Naive thymus-derived CD4-positive, alpha-beta T cell (primary cell): ENCODE results near the gene SCGB1C1. TPM values are rescaled to one million over a fixed set of nuclear protein-coding genes. Genes with fewer than 3 reads are reported as not detected.
A peak's percentile ranks its signal among the peaks of the same experiment; 100 is the strongest.

Experiments used
- ATAC-seq: fragments of 150-1000 bp; cut with Tn5 transposase; 2 replicates; pipeline ENCODE4 v1.10.0; 2021; ENCODE audit warnings: mild to moderate bottlenecking, moderate library complexity
- CTCF ChIA-PET: fragments of 350-600 bp; sonication (Branson Sonifier 250); formaldehyde crosslinking; loops from one replicate; lab custom pipeline; 2021; ENCODE audit warnings: antibody characterized with exemption; lab: Charles Lee
- POLR2A ChIA-PET: fragments of 350-600 bp; sonication (Branson Sonifier 250); formaldehyde crosslinking; loops from one replicate; lab custom pipeline; 2021; ENCODE audit warnings: antibody characterized with exemption, inconsistent platforms; lab: Charles Lee
- DNase-seq, 9 donors: peaks; one replicate each; pipeline versions ENCODE4 v3.0.0 to v3.0.0-alpha.2; 2020 to 2022; ENCODE audit warnings: mixed read lengths in 1 of 9
- H3K27ac ChIP-seq: one replicate; pipeline ENCODE4 v1.7.0; 2013; ENCODE audit warnings: mild to moderate bottlenecking, low read depth, low read length, moderate library complexity
- H3K27me3 ChIP-seq, 2 donors: one replicate each; pipeline ENCODE4 v1.7.0; 2013; ENCODE audit warnings: low read length in 2 of 2, mild to moderate bottlenecking in 2 of 2, moderate library complexity in 2 of 2; ENCODE audit not compliant: control insufficient read depth in 2 of 2, insufficient read depth in 2 of 2
- H3K36me3 ChIP-seq, 3 experiments: 1 replicate in 2 of 3; 2 replicates in 1 of 3; pipeline ENCODE4 v1.7.0; 2013; ENCODE audit warnings: low read length in 3 of 3, mild to moderate bottlenecking in 3 of 3, moderate library complexity in 1 of 3; ENCODE audit not compliant: insufficient read depth in 3 of 3, control insufficient read depth in 2 of 3
- H3K4me1 ChIP-seq, 2 donors: one replicate each; pipeline ENCODE4 v1.7.0; 2013; ENCODE audit warnings: low read length in 2 of 2, mild to moderate bottlenecking in 2 of 2, moderate library complexity in 1 of 2; ENCODE audit not compliant: control insufficient read depth in 2 of 2, insufficient read depth in 2 of 2
- H3K4me3 ChIP-seq: 2 replicates; pipeline ENCODE4 v1.7.0; 2013; ENCODE audit warnings: mild to moderate bottlenecking, low read length
- H3K9me3 ChIP-seq, 3 experiments: 1 replicate in 2 of 3; 2 replicates in 1 of 3; pipeline ENCODE4 v1.7.0; 2013; ENCODE audit warnings: low read length in 3 of 3; ENCODE audit not compliant: control insufficient read depth in 2 of 3
- H3K27ac Mint-ChIP-seq, 9 donors: one replicate each; pipeline ENCODE4 v1.8.0; 2020 to 2022; ENCODE audit warnings: mixed read lengths in 9 of 9, mild to moderate bottlenecking in 8 of 9, moderate library complexity in 5 of 9, inconsistent platforms in 2 of 9
- H3K27me3 Mint-ChIP-seq, 5 donors: one replicate each; pipeline ENCODE4 v1.8.0; 2021 to 2022; ENCODE audit warnings: mixed read lengths in 5 of 5, mild to moderate bottlenecking in 1 of 5
- H3K36me3 Mint-ChIP-seq, 5 donors: one replicate each; pipeline ENCODE4 v1.8.0; 2020 to 2022; ENCODE audit warnings: mixed read lengths in 5 of 5, mild to moderate bottlenecking in 3 of 5, inconsistent platforms in 1 of 5
- H3K4me1 Mint-ChIP-seq, 7 donors: one replicate each; pipeline ENCODE4 v1.8.0; 2020 to 2022; ENCODE audit warnings: mixed read lengths in 7 of 7, mild to moderate bottlenecking in 3 of 7, inconsistent platforms in 1 of 7
- H3K4me3 Mint-ChIP-seq, 10 donors: one replicate each; pipeline ENCODE4 v1.8.0; 2020 to 2022; ENCODE audit warnings: mild to moderate bottlenecking in 10 of 10, mixed read lengths in 10 of 10, moderate library complexity in 6 of 10, inconsistent platforms in 2 of 10
- H3K9me3 Mint-ChIP-seq, 11 donors: one replicate each; pipeline ENCODE4 v1.8.0; 2020 to 2022; ENCODE audit warnings: mixed read lengths in 11 of 11, mild to moderate bottlenecking in 4 of 11, inconsistent platforms in 1 of 11, moderate library complexity in 1 of 11
- intact Hi-C, 2 donors: fragments of 100-400 bp; cut with micrococcal nuclease; formaldehyde crosslinking; loops; one replicate each; pipeline ENCODE4 v1.15.1; 2023
- polyA plus RNA-seq, 2 donors: library from polyadenylated mRNA; unstranded; fragments of 300-500 nt; fragmentation: Illumina TruSeq; gene quantifications; one replicate each; pipeline ENCODE4 v1.2.3, GENCODE V29; 2021
- total RNA-seq, 6 experiments: library from RNA in 5 of 6; stranded (reverse) in 5 of 6; gene quantifications; 1 replicate in 5 of 6; 2 replicates in 1 of 6; pipeline ENCODE4 v1.2.3 and lab custom pipeline; 2021 to 2026

Gene SCGB1C1
- total and polyA plus RNA-seq, 7 experiments from 2014 or later: not detected

DNA sequence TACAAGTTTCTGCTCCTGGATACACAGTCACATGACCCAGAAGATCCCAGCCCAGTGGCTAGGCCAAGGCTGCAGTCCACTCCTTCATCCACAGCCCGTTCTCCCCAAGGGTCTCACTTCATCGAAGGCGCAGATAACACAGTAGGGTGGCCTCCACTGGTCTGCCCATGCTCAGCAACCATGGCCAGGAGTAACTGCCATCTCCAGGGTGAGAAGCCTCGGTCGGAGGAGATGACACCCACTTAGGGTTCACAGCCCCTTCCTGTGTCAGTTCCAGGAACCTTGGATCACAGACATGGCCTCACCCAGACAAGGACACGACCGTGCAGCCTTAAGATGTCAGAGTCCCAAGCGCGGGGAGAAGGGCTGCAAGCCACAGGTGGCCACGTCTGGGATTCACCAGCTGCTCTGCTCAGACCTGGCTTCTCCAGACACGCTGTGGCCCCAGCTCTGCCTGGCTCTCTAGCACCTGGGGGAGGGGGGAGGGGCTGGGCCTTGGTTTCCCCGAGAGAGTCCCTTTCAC lies 11.8 kb downstream of the SCGB1C1 start:
- Mint-ChIP-seq H3K9me3 (peaks cover 0 to 4% (median 0%) of the 10 kb centered on the region in 11 donors), H3K27ac (peak overlapping the region in 3 of 9 donors; percentile 12 to 76 (median 67)), H3K4me3 (peak overlapping the region in 7 of 10 donors; percentile 23 to 96 (median 34)), H3K27me3 (no peaks in the 10 kb centered on the region), H3K4me1 (peaks cover 26 to 70% (median 52%) of the 10 kb centered on the region in 7 donors), H3K36me3 (peaks cover 0 to 20% (median 8%) of the 10 kb centered on the region in 5 donors)
- ATAC-seq (no peak), DNase-seq (peak in 2 of 9 donors; percentile 5 to 18)
- no peak overlapping the region for H3K4me3 ChIP-seq
- peak overlapping the region; percentile 10 for H3K27ac ChIP-seq
- ChIA-PET POLR2A (interaction anchor here (0.7 to 1.4 kb wide), 2 partner anchors 11 to 46 kb away, joined by 3 read pairs; no protein-coding TSS in a partner anchor), CTCF (no interaction called here)
- intact Hi-C loops: loop anchor here in 1 of 2 donors (5.0 kb wide), 1 partner anchor 363 kb away; no protein-coding TSS in a partner anchor
- peaks cover 8 to 36% (median 10%) of the 10 kb centered on the region in 3 experiments for H3K36me3 ChIP-seq
- peaks cover 28 to 55% of the 10 kb centered on the region in 2 donors for H3K4me1 ChIP-seq
- no peaks in the 10 kb centered on the region for H3K27me3 ChIP-seq
- no peaks in the 10 kb centered on the region for H3K9me3 ChIP-seq

DNA sequence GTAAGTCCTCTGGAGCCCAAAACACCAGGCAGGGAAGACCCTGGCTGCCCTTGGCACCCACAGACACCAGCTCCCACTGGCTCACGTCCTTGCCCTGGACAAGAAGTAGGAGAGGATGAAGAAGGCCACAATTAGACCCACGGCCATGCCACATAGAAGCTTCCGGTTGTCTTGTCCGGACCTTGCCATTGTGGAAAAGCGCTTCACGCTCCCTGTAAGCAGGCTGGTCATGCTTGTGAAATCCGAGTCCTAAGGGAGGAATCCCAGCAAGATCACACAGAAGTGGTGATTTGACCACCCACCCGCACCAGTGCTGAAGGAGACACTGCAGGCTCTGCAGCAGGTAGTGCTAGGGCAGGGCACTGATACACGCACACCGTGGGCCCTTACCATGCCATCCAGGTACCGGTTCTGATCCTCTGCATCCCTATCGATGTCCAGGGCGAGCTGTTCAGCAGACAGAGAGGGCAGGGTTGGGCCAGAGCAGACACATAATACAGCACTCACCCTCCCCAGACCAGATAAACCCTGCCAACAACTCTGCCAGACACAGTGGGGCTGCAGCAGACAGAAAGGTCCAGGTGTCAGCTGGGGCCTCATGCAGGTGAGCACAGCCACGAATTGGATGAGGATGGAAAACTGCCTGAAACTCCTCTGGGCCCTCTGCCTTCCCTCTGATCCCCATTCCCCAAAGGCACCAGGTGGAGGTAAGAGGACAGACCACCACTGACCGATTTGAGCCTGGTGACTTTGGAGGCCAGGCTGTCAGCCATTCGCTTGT lies 12.5 kb downstream of the SCGB1C1 start:
- intact Hi-C loops: loop anchor here (2.0 to 5.0 kb wide), 5 partner anchors 75 to 371 kb away; partner anchors contain the start of genes PGGHG (in 1 of the 2), PHRF1 (in 1 of the 2) and SIGIRR (in 1 of the 2)
- Mint-ChIP-seq H3K27ac (peak overlapping the region in 5 of 9 donors; percentile 12 to 100 (median 99)), H3K36me3 (peaks cover 0 to 26% (median 10%) of the 10 kb centered on the region in 5 donors), H3K9me3 (peaks cover 0 to 4% (median 0%) of the 10 kb centered on the region in 11 donors), H3K4me3 (peak overlapping the region; percentile 57 to 100 (median 95)), H3K27me3 (no peaks in the 10 kb centered on the region), H3K4me1 (peaks cover 26 to 77% (median 59%) of the 10 kb centered on the region in 7 donors)
- H3K4me1 ChIP-seq: peaks cover 28 to 63% of the 10 kb centered on the region in 2 donors
- ChIA-PET CTCF (no interaction called here), POLR2A (interaction anchor here (0.7 to 5.0 kb wide), 7 partner anchors 10 to 302 kb away, joined by 3 to 83 read pairs (median 18); partner anchors contain the start of genes PSMD13, RNH1, SIGIRR and SIRT3)
- DNase-seq: peak in 2 of 9 donors; percentile 8 to 20
- ATAC-seq: no peak
- peak overlapping the region; percentile 93 for H3K27ac ChIP-seq
- H3K27me3 ChIP-seq: no peaks in the 10 kb centered on the region
- no peak overlapping the region for H3K4me3 ChIP-seq
- H3K36me3 ChIP-seq: peaks cover 8 to 43% (median 14%) of the 10 kb centered on the region in 3 experiments
- no peaks in the 10 kb centered on the region for H3K9me3 ChIP-seq

DNA sequence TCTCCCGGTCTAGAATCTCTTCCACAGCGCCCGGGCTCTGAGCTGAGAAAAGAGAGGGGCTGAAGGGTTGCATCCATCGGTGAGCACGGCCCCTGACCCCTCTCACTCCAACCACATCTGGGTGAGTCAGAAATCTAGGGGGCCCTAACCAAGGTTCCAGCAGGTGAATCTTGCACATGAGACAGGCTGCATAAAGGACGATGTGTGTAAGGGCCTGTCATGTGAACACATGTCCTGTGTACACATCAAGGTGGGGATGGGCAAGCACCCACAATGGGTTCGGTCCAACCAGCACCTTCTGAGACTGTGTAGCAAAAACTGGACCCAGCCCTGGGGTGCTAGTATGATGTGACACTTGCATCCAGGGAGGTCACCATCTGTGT lies 13.1 kb downstream of the SCGB1C1 start:
- Histone ChIP-seq H3K36me3 (peaks cover 9 to 49% (median 20%) of the 10 kb centered on the region in 3 experiments), H3K4me1 (peaks cover 28 to 67% of the 10 kb centered on the region in 2 donors), H3K27me3 (no peaks in the 10 kb centered on the region), H3K4me3 (peak overlapping the region; percentile 98), H3K27ac (peak overlapping the region; percentile 93), H3K9me3 (no peaks in the 10 kb centered on the region)
- intact Hi-C loops: loop anchor here (2.0 to 5.0 kb wide), 5 partner anchors 75 to 371 kb away; partner anchors contain the start of genes PGGHG (in 1 of the 2), PHRF1 (in 1 of the 2) and SIGIRR (in 1 of the 2)
- Mint-ChIP-seq H3K4me3 (peak overlapping the region; percentile 89 to 100 (median 96)), H3K4me1 (peaks cover 26 to 79% (median 57%) of the 10 kb centered on the region in 7 donors), H3K9me3 (peaks cover 0 to 4% (median 0%) of the 10 kb centered on the region in 11 donors), H3K27me3 (no peaks in the 10 kb centered on the region), H3K36me3 (peaks cover 0 to 26% (median 10%) of the 10 kb centered on the region in 5 donors), H3K27ac (peak overlapping the region; percentile 97 to 100 (median 99))
- POLR2A ChIA-PET: interaction anchor here (0.6 to 5.0 kb wide), 16 partner anchors 8 to 302 kb away, joined by 3 to 83 read pairs (median 12); partner anchors contain the start of genes NLRP6, PSMD13, PTDSS2 and RNH1
- ATAC-seq (no peak), DNase-seq (peak in 2 of 9 donors; percentile 6 to 20)
- CTCF ChIA-PET: interaction anchor here (2.2 kb wide), 1 partner anchor 32 kb away, joined by 5 read pairs; no protein-coding TSS in a partner anchor

DNA sequence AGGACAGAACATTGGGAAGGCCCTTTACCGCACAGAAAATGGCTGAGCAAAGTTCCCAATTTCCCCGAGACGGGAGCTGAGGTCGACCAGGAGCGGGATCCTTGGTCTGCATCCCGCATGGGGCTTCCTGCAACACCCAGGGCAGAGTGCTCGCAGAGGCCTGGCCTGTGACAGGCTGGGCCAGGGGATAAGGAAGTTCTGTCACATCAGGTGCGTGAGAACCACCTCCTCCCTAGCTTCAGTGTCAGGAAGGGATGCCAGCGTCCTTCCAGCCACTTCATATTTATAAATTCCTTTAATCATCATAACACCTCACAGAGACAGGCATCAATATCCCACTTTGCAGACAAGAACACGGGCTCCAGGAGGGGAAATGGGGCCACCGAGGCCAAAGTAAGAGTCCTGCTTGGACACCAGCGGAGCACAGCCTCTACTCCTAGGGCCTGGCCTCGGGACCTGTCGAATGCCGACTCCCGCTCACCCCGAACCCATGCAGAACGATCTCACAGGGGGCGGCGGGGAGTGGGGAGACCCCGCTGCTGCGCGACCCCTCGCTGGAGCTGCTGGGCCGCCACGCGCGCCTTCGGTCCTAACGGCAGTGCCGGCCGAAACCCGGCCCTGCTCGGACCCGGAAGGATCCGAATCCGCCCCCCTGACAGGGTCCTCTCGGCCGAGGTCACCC lies 13.8 kb downstream of the SCGB1C1 start:
- peaks cover 23 to 79% (median 57%) of the 10 kb centered on the region in 7 donors for H3K4me1 Mint-ChIP-seq
- no peaks in the 10 kb centered on the region for H3K27me3 Mint-ChIP-seq

DNA sequence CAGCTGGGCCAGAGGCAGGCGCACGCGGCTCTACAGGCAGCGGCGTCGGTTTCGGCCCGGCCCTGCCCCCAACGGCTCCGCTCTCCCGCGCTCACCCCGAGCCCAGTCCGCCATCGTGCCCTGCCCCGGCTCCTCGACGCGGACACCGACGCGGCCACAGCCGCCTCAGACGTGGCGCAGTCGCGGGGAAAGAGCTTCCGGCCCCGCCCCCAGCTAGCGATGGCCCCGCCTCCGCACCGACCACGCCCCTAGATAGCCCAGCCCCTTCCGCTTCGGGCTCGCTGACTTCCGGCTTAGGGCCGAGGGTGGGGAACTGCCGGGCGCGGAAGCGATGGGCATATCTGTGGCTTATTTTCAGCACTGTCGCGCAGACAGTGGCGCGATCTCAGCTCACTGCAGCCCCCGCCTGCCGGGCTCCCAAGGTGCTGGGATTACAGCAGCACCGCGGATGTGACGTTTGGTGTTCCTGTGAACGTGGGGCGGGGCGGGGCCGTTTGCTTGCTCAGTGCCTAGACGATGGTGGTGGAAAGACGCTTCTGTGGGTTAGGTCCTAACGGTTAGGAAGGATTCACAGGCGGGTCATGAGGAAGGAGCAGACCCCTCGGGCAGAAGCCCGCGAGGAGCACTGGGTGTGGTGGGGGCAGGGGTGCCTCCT lies 14.5 kb downstream of the SCGB1C1 start, which contains the start of the genes BET1L and RIC8A:
BET1L (minus strand) TSS at position 192 of the 655 bp plus-strand sequence; CDS start at position 114, 78 bp downstream.
RIC8A (plus strand) TSS at position 501 of the 655 bp plus-strand sequence. CDS start 1,147 bp downstream, outside the sequence.
- Mint-ChIP-seq H3K4me3 (peak within 1 kb of the TSS; percentile 89 to 100 (median 96)), H3K36me3 (peaks cover 0 to 31% (median 14%) of the 10 kb centered on the region in 5 donors), H3K4me1 (peaks cover 17 to 72% (median 50%) of the 10 kb centered on the region in 7 donors), H3K27me3 (no peaks in the 10 kb centered on the region), H3K27ac (peak within 1 kb of the TSS; percentile 97 to 100 (median 99)), H3K9me3 (peaks cover 0 to 4% (median 0%) of the 10 kb centered on the region in 11 donors)
- ATAC-seq (peak; percentile 93), DNase-seq (peak; percentile 92 to 99 (median 98))
- Histone ChIP-seq H3K27ac (peak within 1 kb of the TSS; percentile 93), H3K4me3 (peak within 1 kb of the TSS; percentile 98), H3K9me3 (no peaks in the 10 kb centered on the region), H3K4me1 (peaks cover 28 to 57% of the 10 kb centered on the region in 2 donors), H3K27me3 (no peaks in the 10 kb centered on the region), H3K36me3 (peaks cover 18 to 62% (median 33%) of the 10 kb centered on the region in 3 experiments)
- POLR2A ChIA-PET: interaction anchor here (0.5 to 5.0 kb wide), 46 partner anchors 9 to 634 kb away, joined by 3 to 83 read pairs (median 5); partner anchors contain the start of genes HRAS, IFITM2, IFITM5 and LRRC56
- CTCF ChIA-PET: interaction anchor here (0.8 to 2.2 kb wide), 5 partner anchors 29 to 612 kb away, joined by 3 to 5 read pairs (median 4); partner anchors contain the start of genes PSMD13 and SIRT3
- intact Hi-C loops: loop anchor here (1.0 to 5.0 kb wide), 17 partner anchors 29 to 591 kb away; partner anchors contain the start of genes HRAS (in 2 of the 2), IFITM1 (in 2 of the 2), PSMD13 (in 2 of the 2) and SIRT3 (in 2 of the 2)

More for the DNA sequence above, 13.8 kb downstream of the SCGB1C1 start:
- CTCF ChIA-PET: interaction anchor here (0.7 to 2.2 kb wide), 5 partner anchors 30 to 613 kb away, joined by 3 to 5 read pairs (median 4); partner anchors contain the start of genes PSMD13 and SIRT3
- Histone ChIP-seq H3K36me3 (peaks cover 16 to 56% (median 26%) of the 10 kb centered on the region in 3 experiments), H3K9me3 (no peaks in the 10 kb centered on the region), H3K4me1 (peaks cover 28 to 64% of the 10 kb centered on the region in 2 donors), H3K27ac (peak overlapping the region; percentile 93), H3K27me3 (no peaks in the 10 kb centered on the region), H3K4me3 (peak overlapping the region; percentile 98)
- POLR2A ChIA-PET: interaction anchor here (0.6 to 5.0 kb wide), 40 partner anchors 9 to 634 kb away, joined by 3 to 83 read pairs (median 5); partner anchors contain the start of genes HRAS, IFITM5, NLRP6 and PGGHG
- Mint-ChIP-seq H3K4me3 (peak overlapping the region; percentile 89 to 100 (median 96)), H3K36me3 (peaks cover 0 to 30% (median 14%) of the 10 kb centered on the region in 5 donors), H3K9me3 (peaks cover 0 to 4% (median 0%) of the 10 kb centered on the region in 11 donors), H3K27ac (peak overlapping the region; percentile 97 to 100 (median 99))
- ATAC-seq: no peak
- peak in 6 of 9 donors; percentile 21 to 35 (median 30) for DNase-seq
- intact Hi-C loops: loop anchor here (1.0 to 5.0 kb wide), 17 partner anchors 30 to 592 kb away; partner anchors contain the start of genes HRAS (in 2 of the 2), IFITM1 (in 2 of the 2), PSMD13 (in 2 of the 2) and SIRT3 (in 2 of the 2)
